Left renal pelvis (tissue), 4 donors: ENCODE data around the gene ADAM11. TPM values are rescaled to one million over a fixed set of nuclear protein-coding genes. Genes with fewer than 3 reads are reported as not detected.
"Not testable (repeated sequence)": the region's sequence is repeated elsewhere in the genome, so short reads cannot be mapped to it uniquely, and the experiment has no call there.

ENCODE experiments used
- DNase-seq, 4 donors: peaks; one replicate each; pipeline ENCODE4 v3.0.0-alpha.2; 2013; ENCODE audit warnings: low read depth in 4 of 4, low spot score in 3 of 4
- polyA plus RNA-seq, 4 donors: library from polyadenylated mRNA; unstranded; fragments of 120-200 nt; gene quantifications; one replicate each; pipeline ENCODE4 v1.2.1, GENCODE V29; 2013; ENCODE audit not compliant: insufficient read length in 4 of 4

The ADAM11 gene
- 1 to 10 TPM; 1.6 to 5.3 (median 3.5) TPM for polyA plus RNA-seq

- DNase-seq: no peak
Observed at GRCh38 chr17:44758414-44759085, at the start of gene ADAM11. Gene ADAM11, plus strand, starts transcription at chr17:44758988. Its CDS starts 212 bp downstream, at chr17:44759200.

- DNase-seq: no peak
Observed at GRCh38 chr17:44719444-44719843, 39.3 kb upstream of the ADAM11 start.

- DNase-seq: no peak
Observed at GRCh38 chr17:44722254-44722653, 36.5 kb upstream of the ADAM11 start.

- DNase-seq: not testable (repeated sequence)
Observed at GRCh38 chr17:44726121-44726520, 32.7 kb upstream of the ADAM11 start.

- DNase-seq: no peak
Observed at GRCh38 chr17:44733753-44734152, 25.0 kb upstream of the ADAM11 start.

GRCh38 chr17:44734272-44734671, 24.5 kb upstream of the ADAM11 start:
- DNase-seq: no peak

GRCh38 chr17:44736551-44737240, 22.1 kb upstream of the ADAM11 start:
- DNase-seq: no peak

GRCh38 chr17:44738214-44738906, 20.4 kb upstream of the ADAM11 start:
- no peak for DNase-seq

- no peak for DNase-seq
Observed at GRCh38 chr17:44741316-44741715, 17.5 kb upstream of the ADAM11 start.

- DNase-seq: no peak
Observed at GRCh38 chr17:44745301-44745700, 13.5 kb upstream of the ADAM11 start.

GRCh38 chr17:44745738-44746137, 13.1 kb upstream of the ADAM11 start:
- DNase-seq: not testable (repeated sequence)

GRCh38 chr17:44747566-44747965, 11.2 kb upstream of the ADAM11 start:
- DNase-seq: no peak

GRCh38 chr17:44749076-44749979, 9.5 kb upstream of the ADAM11 start:
- DNase-seq: no peak

- DNase-seq: no peak
Observed at GRCh38 chr17:44749980-44750318, 8.8 kb upstream of the ADAM11 start.

- DNase-seq: no peak
Observed at GRCh38 chr17:44751331-44751730, 7.5 kb upstream of the ADAM11 start.

- DNase-seq: no peak
Observed at GRCh38 chr17:44751806-44752205, 7.0 kb upstream of the ADAM11 start.

GRCh38 chr17:44752953-44753861, 5.6 kb upstream of the ADAM11 start:
- DNase-seq: no peak

GRCh38 chr17:44754276-44754675, 4.5 kb upstream of the ADAM11 start:
- DNase-seq: no peak

- DNase-seq: not testable (repeated sequence)
Observed at GRCh38 chr17:44755180-44755579, 3.6 kb upstream of the ADAM11 start.
